Loucy (cell line): ENCODE results near the gene NDUFB10.

Experiments
- EZH2phosphoT487 ChIP-seq: fragments of 200-600 bp; IDR thresholded peaks from 2 replicates; pipeline ENCODE4 v1.6.1; 2018; ENCODE audit warnings: antibody characterized with exemption, mild to moderate bottlenecking, moderate library complexity, borderline replicate concordance
- TF ChIP-seq, protein P1 (sequence below): fragments of 200-600 bp; sonication (generic); conservative IDR thresholded peaks from 2 replicates; pipeline ENCODE4 v1.5.1; 2014; ENCODE audit warnings: mild to moderate bottlenecking, antibody characterized with exemption, low read length

GRCh38 chr16:1981398-1981836 is 22.1 kb downstream of the NDUFB10 start, which contains the start of gene NOXO1:
- TF ChIP-seq, protein P1, sequence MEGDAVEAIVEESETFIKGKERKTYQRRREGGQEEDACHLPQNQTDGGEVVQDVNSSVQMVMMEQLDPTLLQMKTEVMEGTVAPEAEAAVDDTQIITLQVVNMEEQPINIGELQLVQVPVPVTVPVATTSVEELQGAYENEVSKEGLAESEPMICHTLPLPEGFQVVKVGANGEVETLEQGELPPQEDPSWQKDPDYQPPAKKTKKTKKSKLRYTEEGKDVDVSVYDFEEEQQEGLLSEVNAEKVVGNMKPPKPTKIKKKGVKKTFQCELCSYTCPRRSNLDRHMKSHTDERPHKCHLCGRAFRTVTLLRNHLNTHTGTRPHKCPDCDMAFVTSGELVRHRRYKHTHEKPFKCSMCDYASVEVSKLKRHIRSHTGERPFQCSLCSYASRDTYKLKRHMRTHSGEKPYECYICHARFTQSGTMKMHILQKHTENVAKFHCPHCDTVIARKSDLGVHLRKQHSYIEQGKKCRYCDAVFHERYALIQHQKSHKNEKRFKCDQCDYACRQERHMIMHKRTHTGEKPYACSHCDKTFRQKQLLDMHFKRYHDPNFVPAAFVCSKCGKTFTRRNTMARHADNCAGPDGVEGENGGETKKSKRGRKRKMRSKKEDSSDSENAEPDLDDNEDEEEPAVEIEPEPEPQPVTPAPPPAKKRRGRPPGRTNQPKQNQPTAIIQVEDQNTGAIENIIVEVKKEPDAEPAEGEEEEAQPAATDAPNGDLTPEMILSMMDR = no peak
- TF ChIP-seq EZH2phosphoT487 = no peak
